HepG2 (cell line): ENCODE results near the gene PODXL. TPM values are rescaled to one million over a fixed set of nuclear protein-coding genes. Genes with fewer than 3 reads are reported as not detected.

Experiments
- ATAC-seq: fragments of 200-7000 bp; cut with Tn5 transposase; 3 replicates; pipeline ENCODE4 v1.9.1; 2020; ENCODE audit warnings: mild to moderate bottlenecking, moderate library complexity
- BruUV-seq: library from RNA; stranded (reverse); fragments of 400-500 nt; replicated peaks from 2 replicates; lab custom pipeline; 2021; lab: Mats Ljungman, UMichigan
- CTCF ChIA-PET: fragments of 300-600 bp; formaldehyde crosslinking; extraction: SDS; loops from one replicate; lab custom pipeline; 2021; ENCODE audit warnings: low total read pairs, inconsistent platforms, low intra/inter-chr PET ratio; lab: Yijun Ruan, JAX
- POLR2A ChIA-PET: fragments of 350-600 bp; sonication (Branson Sonifier 250); formaldehyde crosslinking; loops from one replicate; lab custom pipeline; 2020; ENCODE audit warnings: antibody characterized with exemption, inconsistent platforms; lab: Yijun Ruan, JAX
- DNase-seq: peaks from one replicate; pipeline ENCODE4 v3.0.0-alpha.2; 2015; ENCODE audit warnings: low spot score
- FAIRE-seq: peaks from 3 replicates; lab custom pipeline; 2011; peaks lifted over from hg19 to GRCh38; lab: Jason Lieb, UNC
- H2AFZ ChIP-seq: one replicate; pipeline ENCODE4 v1.6.1; 2011; ENCODE audit warnings: low read length, inconsistent platforms
- H3K27ac ChIP-seq: fragments of 300-600 bp; 3 replicates; pipeline ENCODE4 v1.8.0; 2011; ENCODE audit warnings: mixed run types, mild to moderate bottlenecking, mixed read lengths, low read length, inconsistent platforms; ENCODE audit not compliant: insufficient read depth; ENCODE audit errors: extremely low read length
- H3K27me3 ChIP-seq, 2 experiments: fragments of 200-600 bp in 1 of 2; 2 replicates in 1 of 2; 3 replicates in 1 of 2; pipeline versions ENCODE4 v1.6.0 to v1.8.0; 2011; ENCODE audit warnings: low read length in 2 of 2, mild to moderate bottlenecking in 2 of 2, moderate library complexity in 2 of 2, inconsistent platforms in 1 of 2; ENCODE audit not compliant: insufficient read depth in 2 of 2, control insufficient read depth in 1 of 2
- H3K36me3 ChIP-seq, 2 experiments: fragments of 200-600 bp in 1 of 2; replicated peaks in 1 of 2; 2 replicates in 1 of 2; 3 replicates in 1 of 2; pipeline versions ENCODE4 v1.5.1 to v1.8.0; 2011; ENCODE audit warnings: low read length in 2 of 2, inconsistent platforms in 1 of 2; ENCODE audit not compliant: insufficient read depth in 2 of 2, control insufficient read depth in 1 of 2
- H3K4me1 ChIP-seq: 2 replicates; pipeline ENCODE4 v1.5.1; 2012; ENCODE audit warnings: low read length, inconsistent platforms; ENCODE audit not compliant: insufficient read depth
- H3K4me2 ChIP-seq: 2 replicates; pipeline ENCODE4 v1.6.0; 2011; ENCODE audit warnings: low read depth, low read length, inconsistent platforms
- H3K4me3 ChIP-seq, 3 experiments: fragments of 200-600 bp in 1 of 3; sonication (generic), shearing (Covaris generic) in 1 of 3; replicated peaks in 1 of 3; 2 replicates each; pipeline ENCODE4 v1.5.1; 2011 to 2016; ENCODE audit warnings: low read length in 3 of 3, inconsistent platforms in 2 of 3, low read depth in 2 of 3, mild to moderate bottlenecking in 2 of 3, control low read depth in 1 of 3, mixed read lengths in 1 of 3; ENCODE audit not compliant: insufficient read depth in 1 of 3
- H3K79me2 ChIP-seq: one replicate; pipeline ENCODE4 v1.6.1; 2011; ENCODE audit warnings: low read length, inconsistent platforms; ENCODE audit not compliant: insufficient read depth
- H3K9ac ChIP-seq: 2 replicates; pipeline ENCODE4 v1.6.0; 2011; ENCODE audit warnings: mild to moderate bottlenecking, low read depth, low read length, inconsistent platforms; ENCODE audit not compliant: insufficient read depth
- H3K9me3 ChIP-seq: 2 replicates; pipeline ENCODE4 v1.5.1; 2012; ENCODE audit warnings: mild to moderate bottlenecking, low read length
- H4K20me1 ChIP-seq: 2 replicates; pipeline ENCODE4 v1.6.0; 2011; ENCODE audit warnings: inconsistent platforms, mild to moderate bottlenecking, low read length, moderate library complexity; ENCODE audit not compliant: insufficient read depth
- CSRNP1 ChIP-seq: sonication (generic); formaldehyde crosslinking; IDR thresholded peaks from 2 replicates; pipeline ENCODE4 v1.8.1; 2023; ENCODE audit warnings: mild to moderate bottlenecking, missing genetic modification reagents
- EEA1 ChIP-seq: sonication (generic); formaldehyde crosslinking; IDR thresholded peaks from 2 replicates; pipeline ENCODE4 v1.5.1; 2020; ENCODE audit warnings: mild to moderate bottlenecking, missing genetic modification reagents, borderline replicate concordance
- MYC ChIP-seq: sonication (generic); formaldehyde crosslinking; IDR thresholded peaks from 2 replicates; pipeline ENCODE4 v1.9.0; 2021; ENCODE audit warnings: missing genetic modification reagents, borderline replicate concordance
- NFE2L1 ChIP-seq: sonication (generic); formaldehyde crosslinking; IDR thresholded peaks from 2 replicates; pipeline ENCODE4 v1.4.0; 2020; ENCODE audit warnings: missing genetic modification reagents, mild to moderate bottlenecking, borderline replicate concordance
- TP53 ChIP-seq: sonication (generic); formaldehyde crosslinking; conservative IDR thresholded peaks from 2 replicates; pipeline ENCODE4 v1.4.0; 2020; ENCODE audit warnings: missing genetic modification reagents
- U2AF2 ChIP-seq: fragments of 200-400 bp; formaldehyde crosslinking; IDR thresholded peaks from 2 replicates; pipeline ENCODE4 v1.6.1; 2017; ENCODE audit warnings: low read depth, mild to moderate bottlenecking, low read length
- ZC3H13 ChIP-seq: sonication (generic); formaldehyde crosslinking; IDR thresholded peaks from 2 replicates; pipeline ENCODE4 v1.8.1; 2023; ENCODE audit warnings: mild to moderate bottlenecking, missing genetic modification reagents, moderate library complexity
- ZFP62 ChIP-seq: sonication (generic); formaldehyde crosslinking; IDR thresholded peaks from 2 replicates; pipeline ENCODE4 v1.4.0; 2020; ENCODE audit warnings: missing genetic modification reagents
- ZNF260 ChIP-seq: sonication (generic); formaldehyde crosslinking; IDR thresholded peaks from 2 replicates; pipeline ENCODE4 v1.4.0; 2020; ENCODE audit warnings: missing genetic modification reagents, low read depth, mild to moderate bottlenecking, borderline replicate concordance
- ZNF589 ChIP-seq: sonication (generic); formaldehyde crosslinking; conservative IDR thresholded peaks from 2 replicates; pipeline ENCODE4 v1.8.0; 2022; ENCODE audit warnings: mild to moderate bottlenecking, moderate library complexity, missing genetic modification reagents
- WGBS: methylation state at CpG from one replicate; pipeline ENCODE4 v1.1.6; 2017; ENCODE audit warnings: low lambda C conversion rate; 5-methylcytosine and 5-hydroxymethylcytosine counted together
- in situ Hi-C: cut with HindIII; loops from 2 replicates; pipeline ENCODE4 v1.10.0; 2017; ENCODE audit warnings: low pct_unique_long_range_greater_than_20kb; ENCODE audit not compliant: extremely low pct_ligation_motif_present
- intact Hi-C: fragments of 100-400 bp; cut with micrococcal nuclease; formaldehyde crosslinking; loops from one replicate; pipeline ENCODE4 v1.10.0; 2022; ENCODE audit not compliant: unreplicated experiment
- polyA plus RNA-seq, 8 experiments: library from polyadenylated mRNA; depleted of rRNA in 3 of 8; stranded (reverse) in 7 of 8; unstranded in 1 of 8; fragments of >200 nt; fragmentation: Illumina TruSeq in 4 of 8; extraction: Trizol in 4 of 8; gene quantifications; 2 replicates each; pipeline versions ENCODE4 v1.2.1 to v1.2.3, GENCODE V29; 2011 to 2016; ENCODE audit warnings: low read depth in 4 of 8, missing spikeins in 1 of 8, mixed read lengths in 1 of 8; ENCODE audit not compliant: insufficient read depth in 1 of 8
- total RNA-seq, 5 experiments: library from RNA; depleted of rRNA; stranded (reverse); fragments of >200 nt; fragmentation: Illumina TruSeq; extraction: Trizol; gene quantifications; 2 replicates each; pipeline ENCODE4 v1.2.3, GENCODE V29; 2016; ENCODE audit warnings: low read depth in 1 of 5

The PODXL gene
- total and polyA plus RNA-seq, 2 of the 13 experiments (the other 11 are each of a cell fraction or from before 2014, with no cell fraction given): 0.22 to 0.54 TPM

GRCh38 chr7:131533151-131533559, 23.3 kb downstream of the PODXL start:
- Histone ChIP-seq H3K4me1 (no peaks in the 10 kb centered on the region), H3K79me2 (no peaks in the 10 kb centered on the region), H3K9ac (no peak overlapping the region), H2AFZ (no peak overlapping the region), H3K4me2 (no peak overlapping the region), H3K27ac (no peak overlapping the region)
- WGBS: 0% methylated on average over 1 of the region's 9 CpGs
- BruUV-seq: no TSS peak
- intact Hi-C loops: no loop called here
- DNase-seq (no peak), FAIRE-seq (no peak), ATAC-seq (no peak)
- TF ChIP-seq CSRNP1 (CRISPR knock-in tag) (no peak), ZNF589 (CRISPR knock-in tag) (no peak), EEA1 (CRISPR knock-in tag) (no peak), U2AF2 (no peak), MYC (no peak), NFE2L1 (CRISPR knock-in tag) (no peak), ZFP62 (CRISPR knock-in tag) (no peak), ZC3H13 (CRISPR knock-in tag) (no peak), ZNF260 (CRISPR knock-in tag) (no peak), TP53 (CRISPR knock-in tag) (no peak)
- TF ChIP-seq, all 625 proteins: peak for 0
- peaks cover 1 to 18% of the 10 kb centered on the region in 2 experiments; a peak in 2 of 5 replicates for H3K27me3 ChIP-seq
- no peaks in the 10 kb centered on the region for H3K36me3 ChIP-seq
- H3K4me3 ChIP-seq: no peak overlapping the region
- ChIA-PET POLR2A (no interaction called here), CTCF (no interaction called here)
- H3K9me3 ChIP-seq: no peaks in the 10 kb centered on the region
- no peaks in the 10 kb centered on the region for H4K20me1 ChIP-seq
- in situ Hi-C loops: no loop called here
